CMK (cell line): ENCODE measurements around the gene DOCK4.

Experiments used
- DNase-seq: peaks from one replicate; pipeline ENCODE4 v3.0.0-alpha.2; 2010; ENCODE audit warnings: low read depth

Gene DOCK4

GRCh38 chr7:112192236-112193154 is 13.7 kb downstream of the DOCK4 start:
- no peak for DNase-seq

- DNase-seq: no peak
Observed at GRCh38 chr7:112190120-112190519, 16.1 kb downstream of the DOCK4 start.

- DNase-seq: no peak
Observed at GRCh38 chr7:112189691-112190090, 16.5 kb downstream of the DOCK4 start.

- no peak for DNase-seq
Observed at GRCh38 chr7:112188257-112188656, 17.9 kb downstream of the DOCK4 start.

- no peak for DNase-seq
Observed at GRCh38 chr7:112186300-112186699, 19.9 kb downstream of the DOCK4 start.

- no peak for DNase-seq
Observed at GRCh38 chr7:112185005-112185834, 21.0 kb downstream of the DOCK4 start.

- DNase-seq: no peak
Observed at GRCh38 chr7:112184455-112184854, 21.7 kb downstream of the DOCK4 start.

GRCh38 chr7:112183266-112183665 is 22.9 kb downstream of the DOCK4 start:
- no peak for DNase-seq

GRCh38 chr7:112182749-112183148 is 23.4 kb downstream of the DOCK4 start:
- no peak for DNase-seq

- DNase-seq: no peak
Observed at GRCh38 chr7:112180223-112180622, 26.0 kb downstream of the DOCK4 start.

GRCh38 chr7:112176693-112177415 is 29.3 kb downstream of the DOCK4 start:
- no peak for DNase-seq

GRCh38 chr7:112176241-112176640 is 30.0 kb downstream of the DOCK4 start:
- no peak for DNase-seq

- DNase-seq: no peak
Observed at GRCh38 chr7:112174192-112174591, 32.0 kb downstream of the DOCK4 start.

GRCh38 chr7:112173568-112173905 is 32.7 kb downstream of the DOCK4 start:
- DNase-seq: no peak

GRCh38 chr7:112172870-112173567 is 33.2 kb downstream of the DOCK4 start:
- DNase-seq: no peak

- DNase-seq: no peak
Observed at GRCh38 chr7:112171673-112172072, 34.5 kb downstream of the DOCK4 start.

GRCh38 chr7:112168915-112169314 is 37.3 kb downstream of the DOCK4 start:
- no peak for DNase-seq

- DNase-seq: no peak
Observed at GRCh38 chr7:112167147-112167546, 39.1 kb downstream of the DOCK4 start.

- DNase-seq: no peak
Observed at GRCh38 chr7:112162784-112163506, 43.3 kb downstream of the DOCK4 start.

- DNase-seq: no peak
Observed at GRCh38 chr7:112162142-112162766, 43.9 kb downstream of the DOCK4 start.
